Peyer's patch (tissue), 4 donors: Measurements from ENCODE around the gene CTPS2.

Experiments
- CTCF ChIP-seq, 6 experiments: fragments of 450-650 bp in 4 of 6; fragments of 200-600 bp in 2 of 6; sonication (generic) in 1 of 6; IDR thresholded peaks; one replicate each; pipeline ENCODE4 v1.5.1; 2017 to 2019; ENCODE audit warnings: antibody characterized with exemption in 6 of 6, mild to moderate bottlenecking in 3 of 6, moderate library complexity in 1 of 6
- POLR2A ChIP-seq, 2 donors: fragments of 450-650 bp; IDR thresholded peaks; one replicate each; pipeline ENCODE4 v1.5.1; 2017; ENCODE audit warnings: antibody characterized with exemption in 2 of 2, mild to moderate bottlenecking in 2 of 2, moderate library complexity in 2 of 2

- TF ChIP-seq CTCF (IDR thresholded peaks at IDR 0.05) (no peak), POLR2A (IDR thresholded peaks at IDR 0.05) (no peak)
Measured at GRCh38 chrX:16659321-16659720, 53.1 kb downstream of the CTPS2 start.
